Chondrocyte (in vitro differentiated cells): ENCODE measurements around the gene FCAR. TPM values are rescaled to one million over a fixed set of nuclear protein-coding genes. Genes with fewer than 3 reads are reported as not detected.
"Not testable (repeated sequence)": the region's sequence is repeated elsewhere in the genome, so short reads cannot be mapped to it uniquely, and the experiment has no call there.

Experiments used
- DNase-seq: peaks from one replicate; pipeline ENCODE4 v3.0.0; 2021; ENCODE audit warnings: mixed read lengths, low spot score
- H3K27ac Mint-ChIP-seq: one replicate; pipeline ENCODE4 v1.8.0; 2021; ENCODE audit warnings: mild to moderate bottlenecking, moderate library complexity, mixed read lengths; ENCODE audit not compliant: unreplicated experiment
- H3K27me3 Mint-ChIP-seq: 2 replicates; pipeline ENCODE4 v1.8.0; 2021; ENCODE audit warnings: low read depth, mixed read lengths
- H3K36me3 Mint-ChIP-seq: 2 replicates; pipeline ENCODE4 v1.8.0; 2021; ENCODE audit warnings: low read depth, mixed read lengths
- H3K4me1 Mint-ChIP-seq: 2 replicates; pipeline ENCODE4 v1.8.0; 2021; ENCODE audit warnings: low read depth, mild to moderate bottlenecking, mixed read lengths
- H3K4me3 Mint-ChIP-seq: one replicate; pipeline ENCODE4 v1.8.0; 2021; ENCODE audit warnings: mild to moderate bottlenecking, moderate library complexity, mixed read lengths; ENCODE audit not compliant: unreplicated experiment
- H3K9me3 Mint-ChIP-seq: 2 replicates; pipeline ENCODE4 v1.8.0; 2021; ENCODE audit warnings: low read depth, mixed read lengths
- total RNA-seq: library from RNA; stranded (reverse); gene quantifications from 3 replicates; pipeline ENCODE4 v1.2.1, GENCODE V29; 2021
- TF ChIP-seq, protein P1 (sequence below): fragments of 200-600 bp; sonication (generic); IDR thresholded peaks from 2 replicates; pipeline ENCODE4 v1.5.0; 2021; ENCODE audit warnings: antibody characterized with exemption, mild to moderate bottlenecking, moderate library complexity

FCAR gene
- total RNA-seq, 1 donor from 2014 or later, result not detected

DNA sequence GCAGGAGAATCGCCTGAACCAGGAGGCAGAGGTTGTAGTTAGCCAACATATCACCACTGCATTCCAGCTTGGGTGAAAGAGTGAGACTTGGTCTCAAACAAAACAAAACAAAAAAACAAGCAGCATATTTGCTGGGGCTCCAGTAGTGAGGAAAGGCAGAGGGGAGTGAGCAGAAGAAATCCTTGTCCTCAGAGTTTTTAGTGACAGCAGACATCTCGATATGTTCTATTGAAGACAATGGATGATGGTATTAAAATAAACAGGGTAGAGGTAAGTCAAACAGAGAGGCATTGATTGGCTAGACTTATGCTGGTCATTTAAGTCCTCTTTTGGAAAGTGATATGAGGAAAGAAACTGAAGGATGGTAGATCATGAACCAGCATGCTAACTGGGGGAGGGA, 54.3 kb downstream of the FCAR start:
- Mint-ChIP-seq H3K27me3 (no peaks in the 10 kb centered on the region), H3K4me1 (no peaks in the 10 kb centered on the region), H3K36me3 (no peaks in the 10 kb centered on the region), H3K4me3 (no peak overlapping the region), H3K9me3 (peaks cover 21% of the 10 kb centered on the region), H3K27ac (no peak overlapping the region)
- no peak for DNase-seq
- TF ChIP-seq, protein P1, sequence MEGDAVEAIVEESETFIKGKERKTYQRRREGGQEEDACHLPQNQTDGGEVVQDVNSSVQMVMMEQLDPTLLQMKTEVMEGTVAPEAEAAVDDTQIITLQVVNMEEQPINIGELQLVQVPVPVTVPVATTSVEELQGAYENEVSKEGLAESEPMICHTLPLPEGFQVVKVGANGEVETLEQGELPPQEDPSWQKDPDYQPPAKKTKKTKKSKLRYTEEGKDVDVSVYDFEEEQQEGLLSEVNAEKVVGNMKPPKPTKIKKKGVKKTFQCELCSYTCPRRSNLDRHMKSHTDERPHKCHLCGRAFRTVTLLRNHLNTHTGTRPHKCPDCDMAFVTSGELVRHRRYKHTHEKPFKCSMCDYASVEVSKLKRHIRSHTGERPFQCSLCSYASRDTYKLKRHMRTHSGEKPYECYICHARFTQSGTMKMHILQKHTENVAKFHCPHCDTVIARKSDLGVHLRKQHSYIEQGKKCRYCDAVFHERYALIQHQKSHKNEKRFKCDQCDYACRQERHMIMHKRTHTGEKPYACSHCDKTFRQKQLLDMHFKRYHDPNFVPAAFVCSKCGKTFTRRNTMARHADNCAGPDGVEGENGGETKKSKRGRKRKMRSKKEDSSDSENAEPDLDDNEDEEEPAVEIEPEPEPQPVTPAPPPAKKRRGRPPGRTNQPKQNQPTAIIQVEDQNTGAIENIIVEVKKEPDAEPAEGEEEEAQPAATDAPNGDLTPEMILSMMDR, result no peak

DNA sequence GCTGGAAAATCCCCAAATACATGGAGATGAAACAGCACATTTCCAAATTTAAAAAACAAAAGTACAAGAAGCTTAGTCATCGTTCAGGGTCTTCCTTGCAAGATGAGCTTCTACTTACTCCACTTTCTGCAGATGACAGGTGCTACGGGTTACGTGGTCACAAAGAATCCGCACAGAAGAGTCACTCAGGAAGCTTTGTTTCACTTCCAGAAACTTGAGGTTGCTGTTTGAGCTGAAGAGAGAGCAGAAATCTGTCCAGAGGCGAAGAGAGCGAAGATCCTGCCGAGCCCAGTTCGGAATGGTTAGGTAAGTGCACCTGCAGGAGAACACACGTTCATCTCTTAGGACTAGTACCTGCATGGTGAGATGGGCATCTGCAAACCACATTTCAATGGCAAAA, 63.9 kb downstream of the FCAR start:
- H3K4me3 Mint-ChIP-seq, result no peak overlapping the region
- DNase-seq, result no peak
- H3K36me3 Mint-ChIP-seq, result no peaks in the 10 kb centered on the region
- H3K27me3 Mint-ChIP-seq, result no peaks in the 10 kb centered on the region
- H3K9me3 Mint-ChIP-seq, result peaks cover 4% of the 10 kb centered on the region
- TF ChIP-seq, protein P1, result no peak
- H3K4me1 Mint-ChIP-seq, result no peaks in the 10 kb centered on the region
- H3K27ac Mint-ChIP-seq, result no peak overlapping the region

DNA sequence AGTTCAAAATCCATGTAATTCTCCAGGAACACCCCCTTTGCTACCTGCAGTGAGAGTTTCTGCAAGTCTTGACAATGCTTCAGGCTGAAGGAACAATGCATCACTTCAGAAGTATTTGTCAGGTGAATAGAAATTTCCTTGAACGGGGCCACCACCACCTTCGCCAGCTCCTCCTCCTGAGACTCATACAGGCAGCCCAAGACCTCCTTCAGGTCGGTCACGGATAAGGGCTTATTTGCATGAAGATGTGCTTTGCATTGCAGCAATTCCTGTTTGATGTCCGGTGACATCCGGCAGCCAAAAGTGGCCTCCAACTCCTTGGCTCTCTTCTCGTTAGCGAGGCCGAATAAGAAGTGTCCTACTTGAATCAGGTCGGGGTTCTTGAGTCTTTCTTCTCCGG, 64.9 kb downstream of the FCAR start:
- no peak for DNase-seq
- Mint-ChIP-seq H3K36me3 (no peaks in the 10 kb centered on the region), H3K27me3 (no peaks in the 10 kb centered on the region), H3K9me3 (no peaks in the 10 kb centered on the region), H3K4me1 (no peaks in the 10 kb centered on the region), H3K4me3 (no peak overlapping the region), H3K27ac (no peak overlapping the region)
- TF ChIP-seq, protein P1, result no peak

DNA sequence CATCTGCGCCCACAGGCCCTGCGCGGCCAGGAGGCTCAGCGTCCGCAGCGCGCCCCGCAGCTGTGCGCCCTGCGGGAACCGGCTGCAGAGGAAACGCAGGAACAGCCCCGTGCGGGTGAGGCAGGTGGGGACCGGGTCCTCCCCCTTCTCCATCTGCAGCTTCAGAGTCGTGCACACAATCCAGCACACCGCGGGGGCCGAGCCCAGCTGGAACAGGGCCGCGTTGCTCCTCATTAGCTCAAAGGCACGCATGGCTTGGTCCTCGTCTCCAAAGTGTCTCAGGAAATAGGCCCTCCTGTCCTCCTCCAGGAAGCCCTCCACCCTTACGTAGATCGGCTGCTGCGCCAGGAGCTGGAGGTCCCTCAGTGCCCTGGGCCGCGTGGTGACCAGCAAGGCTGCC, 65.5 kb downstream of the FCAR start:
- H3K27me3 Mint-ChIP-seq, H3K27ac Mint-ChIP-seq, H3K9me3 Mint-ChIP-seq, H3K4me3 Mint-ChIP-seq, H3K4me1 Mint-ChIP-seq, H3K36me3 Mint-ChIP-seq, DNase-seq: not testable (repeated sequence)

Other genes starting within 250 kb of the FCAR start
- gene LILRB1, start 243.8 kb upstream of the FCAR start, total RNA-seq, result not detected in 3 replicates
- not detected in 3 replicates for gene LILRB4, start 211.2 kb upstream of the FCAR start, total RNA-seq
- gene KIR3DL3, start 149.8 kb upstream of the FCAR start, total RNA-seq, result not detected in 3 replicates
- not detected in 3 replicates for gene KIR2DL3, start 135.7 kb upstream of the FCAR start, total RNA-seq
- not detected in 3 replicates for gene KIR2DL1, start 104.4 kb upstream of the FCAR start, total RNA-seq
- gene KIR2DL4, start 70.6 kb upstream of the FCAR start, total RNA-seq, result not detected in 3 replicates
- gene KIR3DL1, start 57.8 kb upstream of the FCAR start, total RNA-seq, result not detected in 3 replicates
- gene KIR2DS4, start 41.6 kb upstream of the FCAR start, total RNA-seq, result not detected in 3 replicates
- gene KIR3DL2, start 23.8 kb upstream of the FCAR start, total RNA-seq, result not detected in 3 replicates
- not detected in 3 replicates for gene NCR1, start 31.9 kb downstream of the FCAR start, total RNA-seq
- gene NLRP7, start 73.3 kb downstream of the FCAR start, total RNA-seq, result not detected in 3 replicates
- 19.1 to 21.7 TPM (median 21.1 TPM) in 3 replicates for gene NLRP2, start 92.1 kb downstream of the FCAR start, total RNA-seq
- 0.51 TPM in 1 of 3 replicates, not detected in the others for gene GP6, start 164.0 kb downstream of the FCAR start, total RNA-seq
- 9.7 to 13.7 TPM (median 11.1 TPM) in 3 replicates for gene RDH13, start 188.9 kb downstream of the FCAR start, total RNA-seq
- gene EPS8L1, start 201.6 kb downstream of the FCAR start, total RNA-seq, result 4.1 to 7.9 TPM (median 6.8 TPM) in 3 replicates
- gene PPP1R12C, start 243.4 kb downstream of the FCAR start, total RNA-seq, result 86.1 to 111 TPM (median 103 TPM) in 3 replicates